IPS DF 6.9 (cell line): ENCODE data around the gene CDC42SE1.

Source experiments
- DNase-seq: peaks from one replicate; pipeline ENCODE4 v3.0.0-alpha.2; 2013; ENCODE audit warnings: low read depth, low spot score
- H3K27ac ChIP-seq: one replicate; pipeline ENCODE4 v1.5.1; 2013; ENCODE audit warnings: low read length, control low read depth
- H3K27me3 ChIP-seq: 2 replicates; pipeline ENCODE4 v1.6.1; 2013; ENCODE audit warnings: mild to moderate bottlenecking, low read length; ENCODE audit not compliant: control insufficient read depth, insufficient read depth
- H3K36me3 ChIP-seq: 2 replicates; pipeline ENCODE4 v1.6.1; 2013; ENCODE audit warnings: low read length; ENCODE audit not compliant: control insufficient read depth, insufficient read depth
- H3K4me1 ChIP-seq: 2 replicates; pipeline ENCODE4 v1.6.1; 2013; ENCODE audit warnings: low read length; ENCODE audit not compliant: control insufficient read depth, insufficient read depth
- H3K4me3 ChIP-seq: 2 replicates; pipeline ENCODE4 v1.5.1; 2013; ENCODE audit warnings: mild to moderate bottlenecking, low read length
- H3K9me3 ChIP-seq: 2 replicates; pipeline ENCODE4 v1.6.1; 2013; ENCODE audit warnings: low read length, inconsistent platforms; ENCODE audit not compliant: control insufficient read depth, insufficient read depth
- WGBS: extraction: QIAGEN DNeasy Blood & Tissue Kit; methylation state at CpG from one replicate; pipeline ENCODE4 v1.1.7; 2013; ENCODE audit warnings: mixed read lengths, missing lambda C conversion rate; ENCODE audit not compliant: insufficient read length, insufficient coverage; 5-methylcytosine and 5-hydroxymethylcytosine counted together

CDC42SE1 gene

GRCh38 chr1:151054971-151055547 is 4.4 kb downstream of the CDC42SE1 start:
- WGBS, result no CpG with 5 or more reads among the region's 4 CpGs
- H3K27ac ChIP-seq, result no peak overlapping the region
- no peaks in the 10 kb centered on the region for H3K27me3 ChIP-seq
- H3K36me3 ChIP-seq, result peaks cover 27% of the 10 kb centered on the region; the same call in 1 of the 2 replicates
- no peak for DNase-seq
- peaks cover 1% of the 10 kb centered on the region; the same call in 1 of the 2 replicates for H3K4me1 ChIP-seq
- H3K4me3 ChIP-seq, result no peak overlapping the region
- H3K9me3 ChIP-seq, result no peaks in the 10 kb centered on the region

- no peak for DNase-seq
- no CpG with 5 or more reads among the region's 2 CpGs for WGBS
- Histone ChIP-seq H3K36me3 (peaks cover 24% of the 10 kb centered on the region; the same call in 1 of the 2 replicates), H3K27me3 (no peaks in the 10 kb centered on the region), H3K4me1 (no peaks in the 10 kb centered on the region), H3K4me3 (no peak overlapping the region), H3K27ac (no peak overlapping the region), H3K9me3 (no peaks in the 10 kb centered on the region)
Observed at GRCh38 chr1:151051356-151052009, 7.9 kb downstream of the CDC42SE1 start.

DNA sequence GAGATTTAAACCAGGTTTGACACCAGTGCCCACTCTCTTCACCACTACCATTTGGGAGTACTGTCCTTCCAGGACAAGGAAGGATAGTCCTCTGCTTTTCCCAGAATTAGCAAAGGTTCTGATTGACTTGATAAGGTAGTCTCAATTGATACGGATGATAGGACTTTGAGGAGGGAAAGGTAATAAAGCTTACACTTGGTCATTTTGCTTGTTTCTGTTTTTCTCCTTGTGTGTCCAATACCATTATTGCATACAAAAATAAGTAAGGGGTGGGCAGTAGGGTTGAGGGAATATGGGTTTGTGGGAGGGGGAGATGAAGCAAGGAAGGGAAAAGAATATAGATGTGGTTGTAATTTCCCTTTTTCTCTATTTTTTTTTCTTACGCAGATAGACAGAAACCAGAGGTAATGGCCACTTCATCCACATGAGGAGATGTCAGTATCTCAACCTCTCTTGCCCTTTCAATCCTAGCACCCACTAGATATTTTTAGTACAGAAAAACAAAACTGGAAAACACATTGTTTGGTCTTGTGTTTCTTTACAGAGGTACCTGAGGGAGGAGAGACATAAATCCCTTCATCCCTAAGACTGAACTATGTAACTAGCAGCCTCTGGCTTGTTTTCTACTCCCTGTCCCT is 9.3 kb downstream of the CDC42SE1 start:
- peaks cover 16% of the 10 kb centered on the region; the same call in 1 of the 2 replicates for H3K36me3 ChIP-seq
- DNase-seq, result no peak
- no peaks in the 10 kb centered on the region for H3K4me1 ChIP-seq
- no peaks in the 10 kb centered on the region for H3K9me3 ChIP-seq
- WGBS, result no CpG with 5 or more reads among the region's 2 CpGs
- no peak overlapping the region for H3K27ac ChIP-seq
- no peaks in the 10 kb centered on the region for H3K27me3 ChIP-seq
- no peak overlapping the region for H3K4me3 ChIP-seq

DNA sequence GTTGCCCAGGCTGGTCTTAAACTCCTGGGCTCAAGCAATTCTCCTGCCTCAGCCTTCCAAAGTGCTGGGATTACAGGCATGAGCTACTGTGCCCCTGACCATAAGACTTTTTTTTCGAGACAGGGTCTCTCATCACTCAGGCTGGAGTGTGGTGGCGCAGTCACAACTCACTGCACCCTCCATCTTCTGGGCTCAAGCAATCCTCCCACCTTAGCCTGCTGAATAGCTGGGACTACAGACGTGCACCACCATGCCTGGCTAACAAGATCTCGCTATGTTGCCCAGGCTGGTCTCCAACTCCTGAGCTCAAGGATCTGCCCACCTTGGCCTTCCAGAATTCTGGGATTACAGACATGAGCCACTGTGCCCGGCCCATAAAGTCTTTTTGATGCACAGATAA is 10.0 kb downstream of the CDC42SE1 start:
- no peak overlapping the region for H3K4me3 ChIP-seq
- no peaks in the 10 kb centered on the region for H3K9me3 ChIP-seq
- H3K36me3 ChIP-seq, result peaks cover 11% of the 10 kb centered on the region; the same call in 1 of the 2 replicates
- no peaks in the 10 kb centered on the region for H3K4me1 ChIP-seq
- H3K27me3 ChIP-seq, result no peaks in the 10 kb centered on the region
- DNase-seq, result no peak
- no CpG with 5 or more reads among the region's 5 CpGs for WGBS
- H3K27ac ChIP-seq, result no peak overlapping the region

DNA sequence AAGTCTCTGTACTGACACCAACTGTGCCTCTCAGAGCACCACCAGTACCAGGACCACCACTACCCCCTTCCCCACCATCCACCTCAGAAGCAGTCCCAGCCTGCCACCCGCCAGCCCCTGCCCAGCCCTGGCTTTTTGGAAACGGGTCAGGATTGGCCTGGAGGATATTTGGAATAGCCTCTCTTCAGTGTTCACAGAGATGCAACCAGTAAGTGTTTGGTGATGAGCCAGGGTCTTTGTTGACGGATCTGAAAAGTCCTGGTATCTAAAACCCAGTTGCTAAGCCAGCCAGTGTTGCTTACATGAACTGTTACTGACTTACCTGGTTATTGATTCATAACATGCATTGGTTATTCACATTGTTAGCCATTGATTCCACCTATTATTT is 10.8 kb downstream of the CDC42SE1 start:
- Histone ChIP-seq H3K9me3 (no peaks in the 10 kb centered on the region), H3K27me3 (no peaks in the 10 kb centered on the region), H3K27ac (no peak overlapping the region), H3K36me3 (peaks cover 5% of the 10 kb centered on the region; the same call in 1 of the 2 replicates), H3K4me1 (no peaks in the 10 kb centered on the region), H3K4me3 (peak overlapping the region; percentile 73; the same call in 1 of the 2 replicates)
- WGBS, result no CpG with 5 or more reads among the region's 3 CpGs
- peak; percentile 73 for DNase-seq

- no CpG with 5 or more reads among the region's 48 CpGs for WGBS
- DNase-seq, result no peak
- H3K27ac ChIP-seq, result no peak overlapping the region
- no peaks in the 10 kb centered on the region for H3K4me1 ChIP-seq
- no peaks in the 10 kb centered on the region for H3K27me3 ChIP-seq
- no peaks in the 10 kb centered on the region for H3K9me3 ChIP-seq
- peaks cover 5% of the 10 kb centered on the region; the same call in 1 of the 2 replicates for H3K36me3 ChIP-seq
- peak overlapping the region; percentile 73; the same call in 1 of the 2 replicates for H3K4me3 ChIP-seq
Observed at GRCh38 chr1:151047925-151048644, 11.3 kb downstream of the CDC42SE1 start.

DNA sequence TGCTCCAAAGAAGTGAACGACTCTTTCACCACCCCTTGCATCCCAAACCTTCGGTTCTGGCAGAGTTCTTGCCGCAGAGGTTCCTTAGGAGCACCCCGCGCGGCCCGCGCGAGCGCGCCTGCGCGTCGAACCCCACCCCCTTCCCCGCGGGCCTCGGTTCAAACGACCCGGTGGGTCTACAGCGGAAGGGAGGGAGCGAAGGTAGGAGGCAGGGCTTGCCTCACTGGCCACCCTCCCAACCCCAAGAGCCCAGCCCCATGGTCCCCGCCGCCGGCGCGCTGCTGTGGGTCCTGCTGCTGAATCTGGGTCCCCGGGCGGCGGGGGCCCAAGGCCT is 11.9 kb downstream of the CDC42SE1 start, which contains the start of gene C1orf56:
Gene C1orf56 (plus strand): TSS at position 161 of the 334 bp plus-strand sequence. CDS start 97 bp downstream, at position 258.
- Histone ChIP-seq H3K36me3 (0 out of 2 replicates have a peak, but pooled peaks cover 2% of the 10 kb centered on the region), H3K4me3 (peak within 1 kb of the TSS; percentile 73; the same call in 1 of the 2 replicates), H3K27me3 (no peaks in the 10 kb centered on the region), H3K9me3 (no peaks in the 10 kb centered on the region), H3K27ac (no peak within 1 kb of the TSS), H3K4me1 (no peaks in the 10 kb centered on the region)
- no peak for DNase-seq
- no CpG with 5 or more reads among the region's 29 CpGs for WGBS

DNA sequence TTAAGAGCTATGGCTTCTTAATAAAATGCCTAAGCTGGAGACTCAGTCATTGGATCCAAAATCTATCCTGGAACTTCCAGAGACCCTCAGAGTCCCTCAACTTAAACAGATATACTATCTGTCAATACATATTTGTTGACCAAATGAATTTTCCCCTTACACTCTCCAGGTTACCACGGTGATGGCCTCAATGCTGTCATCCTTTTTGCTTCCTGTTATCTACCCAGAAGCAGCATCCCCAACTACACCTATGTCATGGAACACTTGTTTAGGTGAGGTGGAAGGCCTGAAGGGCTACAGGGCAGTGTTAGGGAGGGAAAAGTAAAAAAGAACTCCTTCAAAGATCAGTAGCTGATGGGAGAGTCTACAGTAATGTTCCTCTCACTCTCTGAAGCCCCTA is 16.3 kb downstream of the CDC42SE1 start:
- WGBS, result no CpG with 5 or more reads among the region's 1 CpG
- Histone ChIP-seq H3K4me1 (peaks cover 2% of the 10 kb centered on the region; the same call in 1 of the 2 replicates), H3K36me3 (no peaks in the 10 kb centered on the region), H3K27ac (no peak overlapping the region), H3K4me3 (no peak overlapping the region), H3K27me3 (no peaks in the 10 kb centered on the region), H3K9me3 (no peaks in the 10 kb centered on the region)
- DNase-seq, result no peak

DNA sequence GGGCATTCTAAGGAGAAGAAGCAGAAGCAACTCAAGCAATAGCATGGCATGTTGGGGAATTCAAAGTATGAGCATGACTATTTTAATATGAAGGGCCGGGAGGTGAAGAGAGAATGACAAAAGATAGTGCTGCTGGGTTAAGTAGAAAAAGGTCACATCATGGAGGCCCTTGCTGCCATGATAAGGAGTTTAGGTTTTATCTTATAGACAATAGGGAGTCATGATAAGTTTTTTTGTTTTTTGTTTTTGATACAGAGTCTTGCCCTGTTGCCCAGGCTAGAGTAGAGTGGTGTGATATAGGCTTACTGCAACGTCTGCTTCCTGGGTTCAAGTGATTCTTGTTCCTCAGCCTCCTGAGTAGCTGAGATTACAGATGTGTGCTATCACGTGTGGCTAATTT is 19.9 kb downstream of the CDC42SE1 start:
- H3K36me3 ChIP-seq, result no peaks in the 10 kb centered on the region; the same call in 1 of the 2 replicates
- H3K4me1 ChIP-seq, result peaks cover 6% of the 10 kb centered on the region
- no peak overlapping the region for H3K27ac ChIP-seq
- no peak overlapping the region for H3K4me3 ChIP-seq
- DNase-seq, result no peak
- H3K27me3 ChIP-seq, result no peaks in the 10 kb centered on the region
- no peaks in the 10 kb centered on the region for H3K9me3 ChIP-seq
- no CpG with 5 or more reads among the region's 3 CpGs for WGBS

DNA sequence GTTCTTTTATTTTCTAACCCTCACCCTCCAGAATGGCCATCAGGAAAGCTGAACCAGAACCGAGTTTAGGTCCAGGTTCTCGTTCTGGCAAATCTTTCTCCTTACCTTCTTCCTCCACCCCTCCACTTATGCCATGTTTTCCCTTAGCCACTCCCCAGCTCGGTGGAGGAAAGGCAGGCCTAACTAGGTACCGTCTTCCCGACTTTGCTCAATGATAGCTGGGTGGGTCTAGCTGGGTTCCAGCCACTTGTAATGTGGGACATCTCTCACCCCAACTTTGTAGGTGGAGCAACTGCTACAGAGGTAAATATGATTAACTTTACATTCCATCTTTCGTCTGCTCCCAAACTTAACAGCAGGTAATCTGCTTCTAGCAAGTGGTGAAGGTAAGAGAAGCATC is 22.4 kb downstream of the CDC42SE1 start:
- no peaks in the 10 kb centered on the region for H3K27me3 ChIP-seq
- H3K4me3 ChIP-seq, result no peak overlapping the region
- H3K36me3 ChIP-seq, result peaks cover 6% of the 10 kb centered on the region; the same call in 1 of the 2 replicates
- no peak for DNase-seq
- no peak overlapping the region for H3K27ac ChIP-seq
- peaks cover 6% of the 10 kb centered on the region for H3K4me1 ChIP-seq
- WGBS, result no CpG with 5 or more reads among the region's 6 CpGs
- H3K9me3 ChIP-seq, result no peaks in the 10 kb centered on the region
